Putamen (tissue), 1 donor: Measurements from ENCODE around the gene MACROH2A2.
"Not testable (repeated sequence)": the region's sequence is repeated elsewhere in the genome, so short reads cannot be mapped to it uniquely, and the experiment has no call there.

ENCODE experiments used
- DNase-seq: peaks from one replicate; pipeline ENCODE4 v3.0.0-alpha.2; 2016; ENCODE audit warnings: low spot score

The MACROH2A2 gene

GRCh38 chr10:70067586-70067985 lies 14.9 kb downstream of the MACROH2A2 start:
- DNase-seq: no peak

GRCh38 chr10:70068925-70069324 lies 16.3 kb downstream of the MACROH2A2 start:
- no peak for DNase-seq

- no peak for DNase-seq
Measured at GRCh38 chr10:70069346-70069745, 16.7 kb downstream of the MACROH2A2 start.

- no peak for DNase-seq
Measured at GRCh38 chr10:70070834-70071233, 18.2 kb downstream of the MACROH2A2 start.

- no peak for DNase-seq
Measured at GRCh38 chr10:70074165-70074564, 21.5 kb downstream of the MACROH2A2 start.

GRCh38 chr10:70074971-70075370 lies 22.3 kb downstream of the MACROH2A2 start:
- no peak for DNase-seq

- DNase-seq: no peak
Measured at GRCh38 chr10:70078329-70078728, 25.7 kb downstream of the MACROH2A2 start.

- DNase-seq: no peak
Measured at GRCh38 chr10:70078937-70079336, 26.3 kb downstream of the MACROH2A2 start.

- DNase-seq: not testable (repeated sequence)
Measured at GRCh38 chr10:70080789-70081188, 28.1 kb downstream of the MACROH2A2 start.

GRCh38 chr10:70084189-70084588 lies 31.5 kb downstream of the MACROH2A2 start:
- no peak for DNase-seq

- no peak for DNase-seq
Measured at GRCh38 chr10:70085975-70086613, 33.4 kb downstream of the MACROH2A2 start.

- no peak for DNase-seq
Measured at GRCh38 chr10:70087616-70088307, 35.1 kb downstream of the MACROH2A2 start.

GRCh38 chr10:70088308-70088698 lies 35.7 kb downstream of the MACROH2A2 start:
- no peak for DNase-seq

- no peak for DNase-seq
Measured at GRCh38 chr10:70090013-70090412, 37.4 kb downstream of the MACROH2A2 start.

- no peak for DNase-seq
Measured at GRCh38 chr10:70090951-70091350, 38.3 kb downstream of the MACROH2A2 start.

- DNase-seq: no peak
Measured at GRCh38 chr10:70092389-70092718, 39.7 kb downstream of the MACROH2A2 start.

- DNase-seq: no peak
Measured at GRCh38 chr10:70093335-70093944, 40.8 kb downstream of the MACROH2A2 start.

GRCh38 chr10:70094250-70094649 lies 41.6 kb downstream of the MACROH2A2 start:
- DNase-seq: no peak

GRCh38 chr10:70096016-70096704 lies 43.5 kb downstream of the MACROH2A2 start:
- no peak for DNase-seq

- no peak for DNase-seq
Measured at GRCh38 chr10:70096705-70097420, 44.2 kb downstream of the MACROH2A2 start.

- DNase-seq: no peak
Measured at GRCh38 chr10:70097459-70097858, 44.8 kb downstream of the MACROH2A2 start.

- no peak for DNase-seq
Measured at GRCh38 chr10:70098271-70098670, 45.6 kb downstream of the MACROH2A2 start.
